C4-2B (cell line): ENCODE data around the gene ARF1.

Experiments
- ZFX ChIP-seq: fragments of 450-650 bp; IDR thresholded peaks from 2 replicates; pipeline ENCODE4 v1.6.1; 2017
- TF ChIP-seq, protein P1 (sequence below): fragments of 450-650 bp; conservative IDR thresholded peaks from 2 replicates; pipeline ENCODE4 v1.5.1; 2017; ENCODE audit warnings: mild to moderate bottlenecking

GRCh38 chr1:228144193-228144992 is 61.9 kb downstream of the ARF1 start:
- TF ChIP-seq, protein P1, sequence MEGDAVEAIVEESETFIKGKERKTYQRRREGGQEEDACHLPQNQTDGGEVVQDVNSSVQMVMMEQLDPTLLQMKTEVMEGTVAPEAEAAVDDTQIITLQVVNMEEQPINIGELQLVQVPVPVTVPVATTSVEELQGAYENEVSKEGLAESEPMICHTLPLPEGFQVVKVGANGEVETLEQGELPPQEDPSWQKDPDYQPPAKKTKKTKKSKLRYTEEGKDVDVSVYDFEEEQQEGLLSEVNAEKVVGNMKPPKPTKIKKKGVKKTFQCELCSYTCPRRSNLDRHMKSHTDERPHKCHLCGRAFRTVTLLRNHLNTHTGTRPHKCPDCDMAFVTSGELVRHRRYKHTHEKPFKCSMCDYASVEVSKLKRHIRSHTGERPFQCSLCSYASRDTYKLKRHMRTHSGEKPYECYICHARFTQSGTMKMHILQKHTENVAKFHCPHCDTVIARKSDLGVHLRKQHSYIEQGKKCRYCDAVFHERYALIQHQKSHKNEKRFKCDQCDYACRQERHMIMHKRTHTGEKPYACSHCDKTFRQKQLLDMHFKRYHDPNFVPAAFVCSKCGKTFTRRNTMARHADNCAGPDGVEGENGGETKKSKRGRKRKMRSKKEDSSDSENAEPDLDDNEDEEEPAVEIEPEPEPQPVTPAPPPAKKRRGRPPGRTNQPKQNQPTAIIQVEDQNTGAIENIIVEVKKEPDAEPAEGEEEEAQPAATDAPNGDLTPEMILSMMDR: no peak
- TF ChIP-seq ZFX: no peak
